GM19397 (cell line): Measurements from ENCODE around the gene ZNF550.
"Not testable (repeated sequence)": the region's sequence is repeated elsewhere in the genome, so short reads cannot be mapped to it uniquely, and the experiment has no call there.

Experiments
- ATAC-seq: cut with Tn5 transposase; IDR thresholded peaks from one replicate; pipeline ENCODE4 v1.9.1; 2021; ENCODE audit warnings: mild to moderate bottlenecking, moderate library complexity; ENCODE audit not compliant: unreplicated experiment

ZNF550 gene

DNA sequence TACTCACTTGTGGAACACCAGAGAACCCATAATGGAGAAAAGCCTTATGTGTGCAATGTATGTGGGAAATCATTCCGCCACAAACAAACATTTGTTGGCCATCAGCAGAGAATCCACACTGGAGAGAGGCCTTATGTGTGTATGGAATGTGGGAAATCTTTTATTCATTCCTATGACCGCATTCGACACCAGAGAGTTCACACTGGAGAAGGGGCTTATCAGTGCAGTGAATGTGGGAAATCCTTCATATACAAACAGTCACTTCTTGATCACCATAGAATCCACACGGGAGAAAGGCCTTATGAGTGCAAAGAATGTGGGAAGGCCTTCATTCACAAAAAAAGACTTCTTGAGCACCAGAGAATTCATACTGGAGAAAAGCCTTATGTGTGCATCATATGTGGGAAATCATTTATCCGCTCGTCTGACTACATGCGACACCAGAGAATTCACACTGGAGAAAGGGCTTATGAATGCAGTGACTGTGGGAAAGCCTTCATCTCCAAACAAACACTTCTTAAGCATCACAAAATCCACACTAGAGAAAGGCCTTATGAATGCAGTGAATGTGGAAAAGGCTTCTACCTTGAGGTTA lies 21.6 kb downstream of the ZNF550 start:
- ATAC-seq, result no peak

DNA sequence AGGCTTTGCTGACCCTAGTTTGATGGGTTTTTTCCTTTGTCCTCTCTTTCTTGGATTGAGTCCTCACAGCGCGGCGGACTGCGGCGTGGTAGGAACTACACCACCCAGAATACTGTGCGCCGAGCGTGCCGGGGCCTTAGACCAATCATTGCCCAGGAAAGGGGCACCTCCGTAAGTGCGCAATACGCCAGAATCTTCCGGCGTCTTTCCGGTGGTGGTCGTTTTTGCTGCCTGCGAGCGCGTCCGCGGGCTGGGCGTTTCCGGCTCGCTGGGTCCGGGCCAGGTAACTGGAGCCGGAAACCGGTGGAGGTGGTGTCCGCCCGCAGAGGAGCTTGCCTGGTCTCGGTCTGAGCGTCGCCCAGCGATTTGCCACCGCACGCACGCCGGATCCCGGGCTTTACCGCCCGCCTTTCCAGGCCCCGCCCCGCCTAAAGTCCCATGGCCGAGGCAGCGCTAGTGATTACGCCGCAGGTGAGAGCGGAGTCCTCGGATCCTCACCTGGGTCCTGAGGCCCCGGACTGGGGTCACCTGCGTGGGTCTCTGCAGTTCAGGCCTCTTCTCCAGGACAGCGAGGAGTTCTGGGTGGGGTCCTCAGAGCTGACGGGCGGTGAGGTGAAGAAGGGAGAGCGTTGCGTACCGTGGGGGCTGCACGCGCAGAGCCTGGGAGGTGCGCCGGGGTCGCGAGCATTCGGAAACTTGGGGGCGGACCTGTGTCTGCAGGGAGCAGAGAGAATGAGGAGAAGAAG lies 32.4 kb downstream of the ZNF550 start, which contains the start of gene ZNF549:
Gene ZNF549 (plus strand): TSS at position 221 of the 746 bp plus-strand sequence. CDS start 218 bp downstream, at position 439.
- peak; percentile 97 for ATAC-seq

DNA sequence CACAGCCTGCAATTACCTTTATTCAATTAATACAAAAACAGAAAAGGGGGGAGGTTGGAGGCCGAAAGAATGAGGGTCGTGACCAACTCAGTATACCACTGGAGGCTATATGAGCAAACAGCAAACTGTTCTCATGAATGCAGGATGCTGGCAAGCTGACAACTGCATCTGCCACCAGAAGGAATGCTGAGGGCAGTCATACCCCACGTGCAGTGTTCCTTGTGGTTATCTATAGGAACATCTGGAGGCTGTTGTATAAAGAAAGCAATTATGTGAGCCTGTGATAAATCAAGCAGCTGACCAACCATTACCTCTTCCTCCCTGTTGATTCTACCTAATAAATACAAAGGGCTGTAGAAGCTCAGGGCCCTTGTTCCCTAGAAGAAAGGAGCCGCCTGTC lies 41.6 kb downstream of the ZNF550 start:
- not testable (repeated sequence) for ATAC-seq

DNA sequence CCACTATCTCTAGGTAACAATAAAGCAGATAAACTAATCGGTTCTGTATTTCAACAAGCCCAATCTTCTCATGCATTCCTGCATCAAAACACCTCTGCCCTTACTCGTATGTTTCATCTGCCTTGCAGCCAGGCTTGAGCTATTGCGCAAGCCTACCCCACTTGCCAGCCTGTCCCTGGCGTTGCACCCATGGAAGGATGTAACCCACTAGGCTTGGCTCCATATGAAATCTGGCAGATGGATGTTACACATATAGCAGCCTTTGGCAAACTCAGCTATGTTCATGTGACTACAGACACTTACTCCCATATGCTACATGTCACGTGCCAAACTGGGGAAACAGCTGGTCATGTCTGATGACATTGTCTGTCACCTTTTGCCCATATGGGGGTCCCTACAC lies 44.4 kb downstream of the ZNF550 start:
- no peak for ATAC-seq

DNA sequence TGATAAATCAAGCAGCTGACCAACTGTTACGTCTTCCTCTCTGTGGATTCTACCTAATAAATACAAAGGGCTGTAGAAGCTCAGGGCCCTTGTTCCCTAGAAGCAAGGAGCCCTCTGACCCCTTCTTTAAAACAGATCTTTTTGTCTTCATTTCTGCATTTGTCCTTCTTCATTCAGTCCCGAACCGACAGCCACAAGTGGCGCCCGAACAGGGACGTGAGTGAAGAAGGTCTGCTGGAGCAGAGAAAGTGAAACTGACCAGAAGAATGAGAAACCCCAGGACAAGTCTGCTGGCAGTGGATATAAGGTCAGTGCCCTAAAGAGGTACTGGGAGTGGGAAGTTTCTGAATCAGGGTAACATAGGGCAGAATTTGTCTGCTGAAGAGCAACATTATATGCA lies 46.8 kb downstream of the ZNF550 start:
- no peak for ATAC-seq

DNA sequence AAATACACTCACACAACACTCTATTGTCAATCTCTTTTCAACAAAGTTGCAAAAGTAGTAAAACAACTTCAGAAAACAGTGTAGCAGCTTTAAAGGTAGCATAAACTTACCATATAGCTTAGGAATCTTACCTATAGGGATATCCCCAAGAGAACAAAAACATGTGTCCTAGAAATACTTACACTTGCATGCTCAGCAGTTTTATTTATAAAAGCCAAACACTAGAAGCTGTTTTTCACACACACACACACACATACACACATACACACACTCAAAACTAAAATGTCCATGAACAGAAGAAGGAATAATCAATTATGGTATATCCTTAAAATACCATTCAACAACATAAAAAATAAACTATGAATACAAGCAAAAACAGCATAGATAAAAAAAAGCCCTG lies 48.2 kb downstream of the ZNF550 start:
- no peak for ATAC-seq

DNA sequence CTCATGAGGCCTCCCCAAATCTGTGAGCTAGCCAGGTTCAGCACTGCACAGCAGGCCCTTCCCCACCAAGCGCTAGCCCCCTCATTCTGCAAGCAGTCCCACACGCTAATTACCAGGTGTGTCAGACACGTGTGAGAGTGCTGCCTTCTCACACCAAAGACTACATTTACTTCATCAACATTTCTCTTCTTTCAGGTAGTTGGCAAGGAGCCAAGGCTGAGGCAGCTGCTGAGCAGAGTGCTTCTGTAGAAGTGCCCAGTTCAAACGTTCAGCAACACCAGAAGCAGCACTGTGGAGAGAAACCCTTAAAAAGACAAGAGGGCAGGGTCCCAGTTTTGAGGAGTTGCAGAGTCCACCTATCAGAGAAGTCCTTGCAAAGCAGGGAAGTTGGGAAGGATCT lies 53.5 kb downstream of the ZNF550 start:
- ATAC-seq, result no peak

DNA sequence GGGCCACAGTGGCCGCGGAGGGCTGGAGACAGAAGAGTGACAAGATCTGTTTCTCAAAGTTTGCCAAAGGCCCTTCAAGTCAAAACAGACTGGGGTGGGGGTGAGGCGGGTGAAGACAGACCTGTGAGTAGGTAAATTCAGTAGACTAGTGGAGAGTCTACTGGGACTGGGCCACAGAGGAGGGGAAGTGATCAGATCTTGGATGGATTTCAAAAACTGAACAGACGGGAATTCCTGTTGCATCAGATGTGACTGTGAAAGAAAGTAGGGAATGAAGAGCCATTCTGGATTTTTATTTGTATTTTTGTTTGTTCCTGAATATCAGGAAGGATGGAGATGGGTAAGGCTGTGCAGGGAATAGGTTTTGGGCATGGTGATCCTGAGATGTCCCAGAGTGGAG lies 59.3 kb downstream of the ZNF550 start:
- ATAC-seq, result not testable (repeated sequence)

DNA sequence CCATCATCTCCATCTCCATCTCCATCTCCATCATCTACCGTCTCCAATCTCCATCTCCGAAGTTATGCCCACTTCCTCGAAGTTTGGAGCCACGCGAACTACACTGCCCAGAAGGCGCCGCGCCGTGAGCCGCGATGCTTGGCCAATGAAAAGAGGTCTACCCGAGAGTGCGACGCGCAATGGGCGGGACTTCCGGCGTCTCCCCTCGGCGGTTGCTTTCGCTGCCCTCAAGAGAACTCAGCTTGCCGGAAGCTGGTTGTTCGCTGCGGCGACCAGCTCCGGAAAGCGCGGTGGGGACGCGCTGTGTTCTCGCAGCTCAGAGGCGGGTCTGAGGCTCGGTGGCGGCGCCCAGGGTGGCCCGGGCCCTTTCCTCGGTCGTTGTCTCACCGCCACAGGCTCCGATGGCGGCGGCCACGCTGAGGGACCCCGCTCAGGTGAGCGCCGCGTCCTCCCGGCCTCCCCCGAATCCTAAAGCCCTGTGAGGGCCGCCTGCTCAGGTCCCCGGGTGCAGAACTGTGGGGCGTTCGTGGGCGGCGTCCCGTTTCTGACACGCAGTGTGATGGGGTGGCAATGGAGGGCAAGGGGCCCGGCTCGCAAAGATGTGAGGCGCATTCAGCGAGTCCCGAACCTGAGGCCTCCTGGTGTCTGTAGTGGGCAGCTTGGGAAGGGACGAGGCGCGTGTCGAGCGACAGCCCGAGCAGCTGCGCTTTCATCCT lies 59.8 kb downstream of the ZNF550 start, which contains the start of gene ZNF773:
Gene ZNF773 (plus strand): TSS at position 259 of the 716 bp plus-strand sequence. CDS start 143 bp downstream, at position 402.
- ATAC-seq, result peak; percentile 100

DNA sequence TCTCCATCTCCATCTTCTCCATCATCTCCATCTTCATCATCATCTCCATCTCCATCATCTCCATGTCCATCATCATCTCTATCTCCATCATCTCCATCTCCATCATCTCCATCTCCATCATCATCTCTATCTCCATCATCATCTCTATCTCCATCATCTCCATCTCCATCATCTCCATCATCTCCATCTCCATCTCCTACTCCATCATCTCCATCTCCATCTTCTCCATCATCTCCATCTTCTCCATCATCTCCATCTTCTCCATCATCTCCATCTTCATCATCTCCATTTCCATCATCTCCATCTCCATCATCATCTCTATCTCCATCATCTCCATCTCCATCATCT lies 60.4 kb downstream of the ZNF550 start:
- not testable (repeated sequence) for ATAC-seq

DNA sequence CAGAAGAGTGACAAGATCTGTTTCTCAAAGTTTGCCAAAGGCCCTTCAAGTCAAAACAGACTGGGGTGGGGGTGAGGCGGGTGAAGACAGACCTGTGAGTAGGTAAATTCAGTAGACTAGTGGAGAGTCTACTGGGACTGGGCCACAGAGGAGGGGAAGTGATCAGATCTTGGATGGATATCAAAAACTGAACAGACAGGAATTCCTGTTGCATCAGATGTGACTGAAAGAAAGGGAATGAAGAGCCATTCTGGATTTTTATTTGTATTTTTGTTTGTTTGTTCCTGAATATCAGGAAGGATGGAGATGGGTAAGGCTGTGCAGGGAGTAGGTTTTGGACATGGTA lies 71.4 kb downstream of the ZNF550 start:
- ATAC-seq, result not testable (repeated sequence)

DNA sequence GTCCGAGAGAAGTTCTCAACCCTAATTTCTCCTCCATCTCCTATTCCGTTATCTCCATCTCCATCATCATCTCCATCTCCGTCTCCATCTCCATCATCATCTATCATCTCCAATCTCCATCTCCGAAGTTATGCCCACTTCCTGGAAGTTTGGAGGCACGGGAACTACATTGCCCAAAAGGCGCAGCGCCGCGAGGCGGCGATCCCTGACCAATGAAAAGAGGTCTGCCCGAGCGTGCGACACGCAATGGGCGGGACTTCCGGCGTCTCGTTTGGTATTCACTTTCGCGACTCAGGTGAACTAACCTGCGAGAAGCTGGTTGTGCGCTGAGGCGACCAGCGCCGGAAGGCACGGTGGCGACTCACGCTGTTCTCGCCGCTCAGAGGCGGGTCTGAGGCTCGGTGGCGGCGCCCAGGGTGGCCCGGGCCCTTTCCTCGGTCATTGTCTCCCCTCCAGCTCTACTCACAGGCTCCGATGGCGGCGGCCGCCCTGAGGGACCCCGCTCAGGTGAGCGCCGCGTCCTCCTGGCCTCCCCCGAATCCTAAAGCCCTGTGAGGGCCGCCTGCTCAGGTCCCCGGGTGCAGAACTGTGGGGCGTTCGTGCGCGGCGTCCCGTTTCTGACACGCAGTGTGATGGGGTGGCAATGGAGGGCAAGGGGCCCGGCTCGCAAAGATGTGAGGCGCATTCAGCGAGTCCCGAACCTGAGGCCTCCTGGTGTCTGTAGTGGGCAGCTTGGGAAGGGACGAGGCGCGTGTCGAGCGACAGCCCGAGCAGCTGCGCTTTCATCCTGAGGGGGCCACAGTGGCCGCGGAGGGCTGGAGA lies 72.0 kb downstream of the ZNF550 start, which contains the start of gene ZNF419:
Gene ZNF419 (plus strand): TSS at position 274 of the 822 bp plus-strand sequence. CDS start 201 bp downstream, at position 475.
- peak; percentile 95 for ATAC-seq
